CD4-positive, alpha-beta T cell treated with Interleukin-10 for 1 hour (primary cell): ENCODE data around the gene GDPD3.
"Not testable (repeated sequence)": the region's sequence is repeated elsewhere in the genome, so short reads cannot be mapped to it uniquely, and the experiment has no call there.

Experiments used
- DNase-seq: peaks from one replicate; pipeline ENCODE4 v3.0.0-alpha.2; 2020

The GDPD3 gene

GRCh38 chr16:30113031-30113710 is at the start of gene GDPD3:
TSS of gene GDPD3 (minus strand) at chr16:30113537. CDS start at chr16:30113478, 59 bp downstream.
- DNase-seq, result no peak

GRCh38 chr16:30157214-30157613 is 43.9 kb upstream of the GDPD3 start:
- no peak for DNase-seq

- no peak for DNase-seq
These were observed 41.9 kb upstream of the GDPD3 start for GRCh38 chr16:30155188-30155587.

GRCh38 chr16:30152517-30152916 is 39.2 kb upstream of the GDPD3 start:
- DNase-seq, result no peak

- DNase-seq, result no peak
These were observed 37.8 kb upstream of the GDPD3 start for GRCh38 chr16:30151091-30151490.

- no peak for DNase-seq
These were observed 36.1 kb upstream of the GDPD3 start for GRCh38 chr16:30149250-30149930.

GRCh38 chr16:30147843-30148510 is 34.6 kb upstream of the GDPD3 start:
- DNase-seq, result no peak

- no peak for DNase-seq
These were observed 32.3 kb upstream of the GDPD3 start for GRCh38 chr16:30145657-30146056.

- DNase-seq, result no peak
These were observed 31.6 kb upstream of the GDPD3 start for GRCh38 chr16:30144917-30145316.

GRCh38 chr16:30144017-30144416 is 30.7 kb upstream of the GDPD3 start:
- DNase-seq, result no peak

- no peak for DNase-seq
These were observed 30.0 kb upstream of the GDPD3 start for GRCh38 chr16:30143347-30143702.

- DNase-seq, result peak; percentile 52
These were observed 29.5 kb upstream of the GDPD3 start for GRCh38 chr16:30142672-30143346.

- DNase-seq, result no peak
These were observed 28.4 kb upstream of the GDPD3 start for GRCh38 chr16:30141750-30142149.

GRCh38 chr16:30139583-30140481 is 26.5 kb upstream of the GDPD3 start:
- peak; percentile 10 for DNase-seq

GRCh38 chr16:30137897-30138296 is 24.6 kb upstream of the GDPD3 start:
- DNase-seq, result no peak

- no peak for DNase-seq
These were observed 23.8 kb upstream of the GDPD3 start for GRCh38 chr16:30136971-30137605.

- no peak for DNase-seq
These were observed 19.3 kb upstream of the GDPD3 start for GRCh38 chr16:30132591-30132990.

GRCh38 chr16:30131869-30132475 is 18.6 kb upstream of the GDPD3 start:
- DNase-seq, result no peak

- DNase-seq, result no peak
These were observed 14.7 kb upstream of the GDPD3 start for GRCh38 chr16:30127993-30128392.

- not testable (repeated sequence) for DNase-seq
These were observed 12.4 kb upstream of the GDPD3 start for GRCh38 chr16:30125690-30126089.

- DNase-seq, result no peak
These were observed 11.6 kb upstream of the GDPD3 start for GRCh38 chr16:30124985-30125379.
